Measurements from ENCODE around the gene UTP14A.

UTP14A gene

GRCh38 chrX:129940721-129941120 is 34.8 kb downstream of the UTP14A start:
- H3K27me3 ChIP-seq (ENCODE audit: control insufficient read depth, insufficient read depth, low read length, poor library complexity, severe bottlenecking), result peaks cover 30% of the 10 kb centered on the region
- no peak overlapping the region for H3K4me3 ChIP-seq (ENCODE audit: insufficient read depth, low read depth, low read length)
- H3K9me3 ChIP-seq (ENCODE audit: control insufficient read depth, low read length), result no peaks in the 10 kb centered on the region
- H3K4me1 ChIP-seq (ENCODE audit: control insufficient read depth, insufficient read depth, low read length), result no peaks in the 10 kb centered on the region
- H3K36me3 ChIP-seq (ENCODE audit: control insufficient read depth, insufficient read depth, low read length), result no peaks in the 10 kb centered on the region
- H3K27ac ChIP-seq (ENCODE audit: insufficient read depth, low read depth, low read length, poor library complexity, severe bottlenecking), result no peak overlapping the region
- WGBS, 2 experiments, result 77% methylated on average over 2 of the region's 2 CpGs; no CpG with 5 or more reads in 1 of the 2 experiments

GRCh38 chrX:129945131-129945530 is 39.2 kb downstream of the UTP14A start:
- Histone ChIP-seq H3K27me3 (ENCODE audit: control insufficient read depth, insufficient read depth, low read length, poor library complexity, severe bottlenecking) (peaks cover 4% of the 10 kb centered on the region), H3K4me1 (ENCODE audit: control insufficient read depth, insufficient read depth, low read length) (no peaks in the 10 kb centered on the region), H3K4me3 (ENCODE audit: insufficient read depth, low read depth, low read length) (no peak overlapping the region), H3K36me3 (ENCODE audit: control insufficient read depth, insufficient read depth, low read length) (no peaks in the 10 kb centered on the region), H3K9me3 (ENCODE audit: control insufficient read depth, low read length) (no peaks in the 10 kb centered on the region), H3K27ac (ENCODE audit: insufficient read depth, low read depth, low read length, poor library complexity, severe bottlenecking) (no peak overlapping the region)
- 91% methylated on average over 1 of the region's 1 CpG; no CpG with 5 or more reads in 1 of the 2 experiments for WGBS, 2 experiments

GRCh38 chrX:129953334-129953648 is 47.3 kb downstream of the UTP14A start:
- H3K36me3 ChIP-seq (ENCODE audit: control insufficient read depth, insufficient read depth, low read length), result no peaks in the 10 kb centered on the region
- peak overlapping the region; percentile 32 for H3K4me3 ChIP-seq (ENCODE audit: insufficient read depth, low read depth, low read length)
- H3K9me3 ChIP-seq (ENCODE audit: control insufficient read depth, low read length), result no peaks in the 10 kb centered on the region
- peaks cover 23% of the 10 kb centered on the region for H3K27me3 ChIP-seq (ENCODE audit: control insufficient read depth, insufficient read depth, low read length, poor library complexity, severe bottlenecking)
- H3K4me1 ChIP-seq (ENCODE audit: control insufficient read depth, insufficient read depth, low read length), result peaks cover 20% of the 10 kb centered on the region
- H3K27ac ChIP-seq (ENCODE audit: insufficient read depth, low read depth, low read length, poor library complexity, severe bottlenecking), result peak overlapping the region; percentile 16
- WGBS, 2 experiments, result 3% methylated on average over 18 of the region's 18 CpGs

GRCh38 chrX:129953881-129954280 is 47.9 kb downstream of the UTP14A start:
- 8 to 14% methylated on average over 1 to 4 of the region's 4 CpGs for WGBS, 2 experiments
- H3K36me3 ChIP-seq (ENCODE audit: control insufficient read depth, insufficient read depth, low read length), result no peaks in the 10 kb centered on the region
- H3K27me3 ChIP-seq (ENCODE audit: control insufficient read depth, insufficient read depth, low read length, poor library complexity, severe bottlenecking), result peaks cover 29% of the 10 kb centered on the region
- H3K4me3 ChIP-seq (ENCODE audit: insufficient read depth, low read depth, low read length), result no peak overlapping the region
- H3K4me1 ChIP-seq (ENCODE audit: control insufficient read depth, insufficient read depth, low read length), result peaks cover 20% of the 10 kb centered on the region
- no peaks in the 10 kb centered on the region for H3K9me3 ChIP-seq (ENCODE audit: control insufficient read depth, low read length)
- no peak overlapping the region for H3K27ac ChIP-seq (ENCODE audit: insufficient read depth, low read depth, low read length, poor library complexity, severe bottlenecking)

DNA sequence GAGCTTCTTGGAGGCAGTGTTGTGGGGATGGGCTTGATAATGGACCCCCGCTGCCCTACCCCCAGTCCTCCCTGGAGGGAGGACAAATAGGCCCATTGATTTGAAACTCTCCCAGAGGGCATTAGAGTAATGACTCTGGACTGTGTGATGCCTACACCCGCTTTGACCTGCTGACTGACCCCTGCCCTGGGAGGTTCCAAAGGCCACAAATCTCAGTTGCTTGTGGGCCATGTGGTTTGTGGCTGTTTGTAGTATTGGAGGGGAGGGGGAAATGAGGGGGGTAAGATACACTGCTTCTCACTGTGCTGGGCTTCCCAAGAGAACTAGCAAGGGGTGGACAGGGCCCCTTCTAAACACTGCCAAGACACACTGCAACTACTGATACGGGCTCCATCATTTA is 48.8 kb downstream of the UTP14A start:
- Histone ChIP-seq H3K4me1 (ENCODE audit: control insufficient read depth, insufficient read depth, low read length) (peaks cover 20% of the 10 kb centered on the region), H3K9me3 (ENCODE audit: control insufficient read depth, low read length) (no peaks in the 10 kb centered on the region), H3K27me3 (ENCODE audit: control insufficient read depth, insufficient read depth, low read length, poor library complexity, severe bottlenecking) (peaks cover 38% of the 10 kb centered on the region), H3K36me3 (ENCODE audit: control insufficient read depth, insufficient read depth, low read length) (no peaks in the 10 kb centered on the region), H3K27ac (ENCODE audit: insufficient read depth, low read depth, low read length, poor library complexity, severe bottlenecking) (no peak overlapping the region), H3K4me3 (ENCODE audit: insufficient read depth, low read depth, low read length) (no peak overlapping the region)
- WGBS, 2 experiments, result 51 to 53% methylated on average over 2 to 3 of the region's 3 CpGs

GRCh38 chrX:129955682-129956081 is 49.7 kb downstream of the UTP14A start:
- H3K27ac ChIP-seq (ENCODE audit: insufficient read depth, low read depth, low read length, poor library complexity, severe bottlenecking), result no peak overlapping the region
- peaks cover 20% of the 10 kb centered on the region for H3K4me1 ChIP-seq (ENCODE audit: control insufficient read depth, insufficient read depth, low read length)
- 85 to 95% methylated on average over 2 to 3 of the region's 3 CpGs for WGBS, 2 experiments
- H3K9me3 ChIP-seq (ENCODE audit: control insufficient read depth, low read length), result no peaks in the 10 kb centered on the region
- no peak overlapping the region for H3K4me3 ChIP-seq (ENCODE audit: insufficient read depth, low read depth, low read length)
- H3K36me3 ChIP-seq (ENCODE audit: control insufficient read depth, insufficient read depth, low read length), result no peaks in the 10 kb centered on the region
- peaks cover 47% of the 10 kb centered on the region for H3K27me3 ChIP-seq (ENCODE audit: control insufficient read depth, insufficient read depth, low read length, poor library complexity, severe bottlenecking)

DNA sequence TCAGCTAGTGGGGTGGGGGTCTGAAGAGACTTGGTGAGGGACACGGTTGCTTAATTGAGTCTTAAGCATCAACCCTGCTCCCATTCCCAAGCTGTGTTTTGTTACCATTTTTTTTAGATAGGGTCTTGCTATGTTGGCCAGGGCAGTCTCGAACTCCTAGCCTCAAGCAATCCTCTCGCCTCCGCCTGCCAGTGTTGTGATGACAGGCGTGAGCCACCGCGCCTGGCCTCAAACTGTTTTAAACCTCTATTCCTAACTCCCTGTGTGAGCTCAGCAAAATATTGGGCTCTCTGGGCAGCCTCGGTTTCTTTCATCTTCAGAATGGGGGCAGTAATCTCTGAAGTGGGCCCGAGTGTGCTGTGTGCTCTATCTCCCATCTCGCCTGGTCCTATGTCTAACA is 50.2 kb downstream of the UTP14A start:
- Histone ChIP-seq H3K27ac (ENCODE audit: insufficient read depth, low read depth, low read length, poor library complexity, severe bottlenecking) (no peak overlapping the region), H3K9me3 (ENCODE audit: control insufficient read depth, low read length) (no peaks in the 10 kb centered on the region), H3K4me1 (ENCODE audit: control insufficient read depth, insufficient read depth, low read length) (peaks cover 20% of the 10 kb centered on the region), H3K4me3 (ENCODE audit: insufficient read depth, low read depth, low read length) (peak overlapping the region; percentile 39), H3K27me3 (ENCODE audit: control insufficient read depth, insufficient read depth, low read length, poor library complexity, severe bottlenecking) (peaks cover 50% of the 10 kb centered on the region), H3K36me3 (ENCODE audit: control insufficient read depth, insufficient read depth, low read length) (no peaks in the 10 kb centered on the region)
- WGBS, 2 experiments, result 46 to 48% methylated on average over 10 of the region's 10 CpGs

GRCh38 chrX:129956765-129957164 is 50.8 kb downstream of the UTP14A start:
- 1% methylated on average over 16 to 20 of the region's 20 CpGs for WGBS, 2 experiments
- Histone ChIP-seq H3K4me1 (ENCODE audit: control insufficient read depth, insufficient read depth, low read length) (peaks cover 20% of the 10 kb centered on the region), H3K4me3 (ENCODE audit: insufficient read depth, low read depth, low read length) (peak overlapping the region; percentile 39), H3K36me3 (ENCODE audit: control insufficient read depth, insufficient read depth, low read length) (no peaks in the 10 kb centered on the region), H3K9me3 (ENCODE audit: control insufficient read depth, low read length) (no peaks in the 10 kb centered on the region), H3K27ac (ENCODE audit: insufficient read depth, low read depth, low read length, poor library complexity, severe bottlenecking) (no peak overlapping the region), H3K27me3 (ENCODE audit: control insufficient read depth, insufficient read depth, low read length, poor library complexity, severe bottlenecking) (peaks cover 50% of the 10 kb centered on the region)

GRCh38 chrX:129957241-129958082 is 51.5 kb downstream of the UTP14A start:
- Histone ChIP-seq H3K4me3 (ENCODE audit: insufficient read depth, low read depth, low read length) (peak overlapping the region; percentile 39), H3K27me3 (ENCODE audit: control insufficient read depth, insufficient read depth, low read length, poor library complexity, severe bottlenecking) (peaks cover 50% of the 10 kb centered on the region), H3K36me3 (ENCODE audit: control insufficient read depth, insufficient read depth, low read length) (no peaks in the 10 kb centered on the region), H3K4me1 (ENCODE audit: control insufficient read depth, insufficient read depth, low read length) (peaks cover 20% of the 10 kb centered on the region), H3K9me3 (ENCODE audit: control insufficient read depth, low read length) (no peaks in the 10 kb centered on the region), H3K27ac (ENCODE audit: insufficient read depth, low read depth, low read length, poor library complexity, severe bottlenecking) (no peak overlapping the region)
- 2% methylated on average over 49 to 51 of the region's 56 CpGs for whole genome bisulfite sequencing, 2 experiments

- Histone ChIP-seq H3K9me3 (ENCODE audit: control insufficient read depth, low read length) (no peaks in the 10 kb centered on the region), H3K36me3 (ENCODE audit: control insufficient read depth, insufficient read depth, low read length) (no peaks in the 10 kb centered on the region), H3K4me1 (ENCODE audit: control insufficient read depth, insufficient read depth, low read length) (peaks cover 20% of the 10 kb centered on the region), H3K4me3 (ENCODE audit: insufficient read depth, low read depth, low read length) (no peak overlapping the region), H3K27me3 (ENCODE audit: control insufficient read depth, insufficient read depth, low read length, poor library complexity, severe bottlenecking) (peaks cover 50% of the 10 kb centered on the region), H3K27ac (ENCODE audit: insufficient read depth, low read depth, low read length, poor library complexity, severe bottlenecking) (no peak overlapping the region)
- WGBS, 2 experiments, result 17 to 24% methylated on average over 6 to 7 of the region's 7 CpGs
Measured at GRCh38 chrX:129958083-129958465, 52.1 kb downstream of the UTP14A start.

Measured in ectodermal cell (in vitro differentiated cells).